ENCODE data around the gene TMOD1. TPM values are rescaled to one million over a fixed set of nuclear protein-coding genes. Genes with fewer than 3 reads are reported as not detected.

The TMOD1 gene
- total RNA-seq, 1 donor from 2014 or later, result 5.8 TPM

DNA sequence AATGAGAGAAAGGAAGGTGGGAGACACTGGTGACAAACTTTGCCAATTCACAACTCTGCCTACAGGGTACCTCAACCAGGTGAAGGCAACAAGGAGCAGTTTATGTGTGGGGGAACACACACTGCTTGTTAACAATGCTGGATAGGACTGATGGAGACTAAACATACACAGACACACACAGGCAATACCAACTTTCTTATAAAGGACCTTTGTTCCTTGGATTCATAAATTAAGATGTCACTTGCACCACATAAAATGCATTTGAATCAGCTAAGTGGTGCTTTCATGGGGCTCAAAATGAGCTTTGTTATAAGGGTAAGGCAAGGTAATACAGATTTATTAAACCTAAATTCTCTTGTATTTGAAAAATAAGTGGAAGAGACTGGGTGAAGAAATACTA is 127.7 kb downstream of the TMOD1 start:
- no peak for DNase-seq (ENCODE audit: low spot score)

GRCh38 chr9:97630591-97630990 is 129.1 kb downstream of the TMOD1 start:
- DNase-seq (ENCODE audit: low spot score), result no peak

DNA sequence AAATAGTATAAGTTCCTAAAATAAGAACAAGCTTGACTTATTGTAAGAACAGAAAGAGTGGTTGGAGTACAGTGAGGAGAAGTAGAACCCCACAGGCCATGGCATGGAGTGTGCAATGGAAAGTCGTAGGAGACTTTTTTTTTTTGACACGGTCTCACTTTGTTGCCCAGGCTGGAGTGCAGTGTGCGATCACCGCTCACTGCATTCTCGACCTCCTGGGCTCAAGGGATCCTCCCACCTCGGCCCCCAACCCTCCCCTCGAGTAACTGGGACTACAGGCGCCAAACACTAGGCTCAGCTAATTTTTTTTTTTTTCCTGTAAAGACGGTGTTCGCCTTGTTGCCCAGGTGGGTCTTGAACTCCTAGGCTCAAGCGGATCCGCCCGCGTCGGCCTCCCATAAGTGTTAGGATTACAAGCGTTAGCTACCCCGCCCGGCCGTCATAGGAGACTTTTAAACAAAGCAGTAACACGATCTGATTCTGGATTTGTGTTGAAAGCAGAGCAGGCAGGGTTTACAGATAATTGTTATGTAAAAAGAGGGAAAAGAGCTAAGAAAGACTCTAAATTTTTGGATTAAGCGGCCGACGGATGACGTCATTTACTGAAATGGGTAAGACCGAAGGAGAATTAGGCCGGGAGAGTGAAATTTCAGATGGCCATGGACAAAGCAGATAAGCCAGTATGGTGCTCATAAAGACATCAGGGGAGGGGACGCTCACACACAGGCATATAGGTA is 130.9 kb downstream of the TMOD1 start:
- DNase-seq (ENCODE audit: low spot score), result no peak

- DNase-seq (ENCODE audit: low spot score), result peak; percentile 98
These were observed 131.8 kb downstream of the TMOD1 start, which contains the start of the genes NCBP1 and TSTD2 for GRCh38 chr9:97632985-97633858. TSS of gene NCBP1 (plus strand) at chr9:97633821. CDS start at chr9:97633882, 61 bp downstream. TSS of gene TSTD2 (minus strand) at chr9:97633368. CDS start at chr9:97627562, 5,806 bp downstream.

- no peak for DNase-seq (ENCODE audit: low spot score)
These were observed 132.5 kb downstream of the TMOD1 start for GRCh38 chr9:97633859-97634490.

DNA sequence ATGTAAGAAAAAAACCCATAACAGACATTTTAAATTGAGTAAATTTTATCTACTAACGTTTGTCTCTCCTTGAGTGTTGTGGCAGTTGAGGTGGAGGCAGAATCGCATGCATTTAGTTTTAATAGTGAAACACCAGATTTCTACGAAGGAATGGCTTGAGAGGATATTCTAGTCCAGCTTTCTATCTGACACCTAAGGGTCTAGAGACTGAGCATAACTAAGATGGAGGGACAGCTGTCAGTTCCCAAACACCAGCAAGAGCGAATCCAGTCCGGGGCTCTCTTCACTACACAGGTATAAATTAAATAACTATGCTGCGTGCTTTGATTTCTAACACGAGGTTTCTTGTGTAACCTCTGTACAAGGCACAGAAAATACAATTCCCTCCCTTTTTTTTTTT is 133.6 kb downstream of the TMOD1 start:
- DNase-seq (ENCODE audit: low spot score), result no peak

DNA sequence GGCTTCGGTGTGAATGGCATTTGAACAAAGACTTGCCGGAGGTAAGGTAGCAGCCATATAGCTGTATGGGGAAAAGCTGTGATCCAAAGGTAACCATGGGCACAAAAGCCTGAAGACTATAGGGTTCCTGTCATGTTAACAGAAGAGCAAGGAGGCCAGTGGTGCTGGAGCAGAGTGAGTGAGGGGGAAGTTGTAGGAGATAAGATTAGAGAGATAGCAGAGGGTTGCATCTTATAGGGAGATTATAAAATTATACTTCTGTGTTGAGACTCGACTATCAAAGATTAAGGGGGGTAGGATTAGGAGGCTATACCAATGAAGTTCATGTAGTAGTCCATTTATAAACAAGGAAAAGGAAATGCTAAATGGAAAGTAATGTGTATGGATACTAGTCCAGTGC is 135.4 kb downstream of the TMOD1 start:
- DNase-seq (ENCODE audit: low spot score), result no peak

GRCh38 chr9:97638666-97639065 is 137.2 kb downstream of the TMOD1 start:
- DNase-seq (ENCODE audit: low spot score), result no peak

DNA sequence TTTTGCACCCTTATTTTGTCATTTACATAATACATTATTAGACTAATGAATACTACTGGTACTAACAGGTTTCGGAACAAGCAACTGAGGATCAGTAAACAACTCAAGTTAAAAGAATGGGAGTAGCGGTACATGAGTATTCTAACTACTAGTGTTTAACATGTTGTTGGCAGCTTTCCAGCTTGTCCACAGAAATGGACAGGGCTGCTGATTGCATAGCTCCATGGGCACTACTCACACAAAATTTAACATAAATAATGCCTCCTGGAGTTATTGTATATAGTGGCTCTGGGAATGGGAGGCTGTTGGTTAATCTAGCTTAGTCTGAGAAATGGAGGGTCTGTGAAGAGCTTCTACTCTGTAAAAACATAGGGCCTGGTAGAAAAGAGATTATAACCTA is 138.9 kb downstream of the TMOD1 start:
- no peak for DNase-seq (ENCODE audit: low spot score)

DNA sequence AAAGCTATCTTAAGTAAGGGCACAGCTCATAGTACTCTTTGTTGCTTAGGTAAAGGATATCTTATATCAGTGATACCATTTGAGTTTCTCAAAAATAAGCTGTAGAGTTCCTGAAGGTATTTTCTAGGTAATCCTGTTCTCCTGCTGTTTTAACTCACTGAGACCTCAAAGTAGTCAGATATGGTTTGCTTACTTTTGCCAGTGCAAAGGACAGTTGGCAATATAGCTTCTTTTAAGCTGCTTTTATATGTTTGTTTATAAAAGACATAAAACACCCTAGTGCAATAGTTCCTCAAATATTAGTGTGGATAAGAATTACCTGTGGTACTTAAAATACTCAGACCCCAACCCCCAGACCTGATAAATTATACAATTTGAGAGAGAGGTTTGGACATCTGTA is 144.3 kb downstream of the TMOD1 start:
- DNase-seq (ENCODE audit: low spot score), result no peak

GRCh38 chr9:97647996-97648395 is 146.5 kb downstream of the TMOD1 start:
- no peak for DNase-seq (ENCODE audit: low spot score)

Other genes starting within 250 kb of the TMOD1 start
- gene CCDC180, start 194.0 kb upstream of the TMOD1 start, total RNA-seq, result 2.8 TPM
- gene TDRD7, start 89.6 kb upstream of the TMOD1 start, total RNA-seq, result 15.1 TPM
- gene TSTD2, start 131.7 kb downstream of the TMOD1 start, total RNA-seq, result 19.8 TPM
- 21.3 TPM for gene NCBP1, start 132.2 kb downstream of the TMOD1 start, total RNA-seq
- gene XPA, start 195.7 kb downstream of the TMOD1 start, total RNA-seq, result 16.7 TPM

Measured in mesenteric fat pad (tissue), 1 donor.